CD8-positive, alpha-beta memory T cell (primary cell): Measurements from ENCODE around the gene SNAPIN. TPM values are rescaled to one million over a fixed set of nuclear protein-coding genes. Genes with fewer than 3 reads are reported as not detected.
A peak's percentile ranks its signal among the peaks of the same experiment; 100 is the strongest.
"Not testable (repeated sequence)": the region's sequence is repeated elsewhere in the genome, so short reads cannot be mapped to it uniquely, and the experiment has no call there.

Experiments used
- CTCF ChIA-PET: fragments of 350-600 bp; sonication (Branson Sonifier 250); formaldehyde crosslinking; loops from one replicate; lab custom pipeline; 2021; ENCODE audit warnings: antibody characterized with exemption; lab: Charles Lee
- POLR2A ChIA-PET: fragments of 350-600 bp; sonication (Branson Sonifier 250); formaldehyde crosslinking; loops from one replicate; lab custom pipeline; 2021; ENCODE audit warnings: antibody characterized with exemption; lab: Charles Lee
- DNase-seq, 5 donors: peaks; one replicate each; pipeline versions ENCODE4 v3.0.0 to v3.0.0-alpha.2; 2020 to 2022; ENCODE audit warnings: mixed read lengths in 1 of 5
- H3K27ac ChIP-seq: one replicate; pipeline ENCODE4 v1.7.0; 2013; ENCODE audit warnings: low read depth, mild to moderate bottlenecking, low read length, moderate library complexity
- H3K27me3 ChIP-seq: 2 replicates; pipeline ENCODE4 v1.7.0; 2013; ENCODE audit warnings: low read length, mild to moderate bottlenecking; ENCODE audit not compliant: insufficient read depth, poor library complexity, severe bottlenecking
- H3K36me3 ChIP-seq: 2 replicates; pipeline ENCODE4 v1.7.0; 2013; ENCODE audit warnings: mild to moderate bottlenecking, low read length, moderate library complexity; ENCODE audit not compliant: insufficient read depth
- H3K4me1 ChIP-seq: 2 replicates; pipeline ENCODE4 v1.7.0; 2013; ENCODE audit warnings: mild to moderate bottlenecking, low read length, moderate library complexity; ENCODE audit not compliant: insufficient read depth
- H3K4me3 ChIP-seq: 2 replicates; pipeline ENCODE4 v1.7.0; 2013; ENCODE audit warnings: mild to moderate bottlenecking, low read length
- H3K9me3 ChIP-seq: 2 replicates; pipeline ENCODE4 v1.7.0; 2013; ENCODE audit warnings: mild to moderate bottlenecking, low read length
- H3K27ac Mint-ChIP-seq, 8 donors: one replicate each; pipeline ENCODE4 v1.8.0; 2020 to 2021; ENCODE audit warnings: mixed read lengths in 8 of 8, mild to moderate bottlenecking in 6 of 8, inconsistent platforms in 3 of 8, moderate library complexity in 3 of 8
- H3K27me3 Mint-ChIP-seq, 2 donors: one replicate each; pipeline ENCODE4 v1.8.0; 2020 to 2021; ENCODE audit warnings: mixed read lengths in 2 of 2, mild to moderate bottlenecking in 1 of 2, moderate library complexity in 1 of 2
- H3K36me3 Mint-ChIP-seq, 3 donors: one replicate each; pipeline ENCODE4 v1.8.0; 2020 to 2021; ENCODE audit warnings: mixed read lengths in 3 of 3, inconsistent platforms in 1 of 3, mild to moderate bottlenecking in 1 of 3
- H3K4me1 Mint-ChIP-seq, 3 donors: one replicate each; pipeline ENCODE4 v1.8.0; 2020 to 2021; ENCODE audit warnings: mixed read lengths in 3 of 3, inconsistent platforms in 1 of 3, mild to moderate bottlenecking in 1 of 3
- H3K4me3 Mint-ChIP-seq, 7 donors: one replicate each; pipeline ENCODE4 v1.8.0; 2020 to 2021; ENCODE audit warnings: mixed read lengths in 7 of 7, mild to moderate bottlenecking in 6 of 7, moderate library complexity in 4 of 7, inconsistent platforms in 2 of 7
- H3K9me3 Mint-ChIP-seq, 5 donors: one replicate each; pipeline ENCODE4 v1.8.0; 2020 to 2022; ENCODE audit warnings: mixed read lengths in 5 of 5, mild to moderate bottlenecking in 3 of 5, moderate library complexity in 2 of 5, inconsistent platforms in 1 of 5
- polyA plus RNA-seq: library from polyadenylated mRNA; unstranded; fragments of 300-500 nt; fragmentation: Illumina TruSeq; gene quantifications from one replicate; pipeline ENCODE4 v1.2.3, GENCODE V29; 2021
- total RNA-seq, 2 experiments: library from RNA; stranded (reverse); gene quantifications; one replicate each; pipeline ENCODE4 v1.2.3, GENCODE V29; 2021

The SNAPIN gene
- total and polyA plus RNA-seq, 3 experiments from 2014 or later = 36.7 to 87.7 (median 39.0) TPM

- no peaks in the 10 kb centered on the region for H3K27me3 ChIP-seq
- H3K4me1 ChIP-seq = peaks cover 31% of the 10 kb centered on the region
- peak; percentile 89 to 98 (median 96) for DNase-seq
- peaks cover 28% of the 10 kb centered on the region for H3K36me3 ChIP-seq
- peak within 1 kb of the TSS; percentile 100 for H3K27ac ChIP-seq
- H3K4me1 Mint-ChIP-seq = peaks cover 29 to 48% (median 44%) of the 10 kb centered on the region in 3 donors
- H3K36me3 Mint-ChIP-seq = peaks cover 6 to 42% (median 6%) of the 10 kb centered on the region in 3 donors
- no peaks in the 10 kb centered on the region for H3K9me3 Mint-ChIP-seq
- H3K27me3 Mint-ChIP-seq = peaks cover 0 to 2% of the 10 kb centered on the region in 2 donors
- ChIA-PET CTCF (interaction anchor here (0.8 to 1.6 kb wide), 8 partner anchors 9 to 1175 kb away, joined by 3 to 5 read pairs (median 3); partner anchors contain the start of gene RAB13), POLR2A (interaction anchor here (0.5 to 2.2 kb wide), 20 partner anchors 9 to 586 kb away, joined by 3 to 24 read pairs (median 6); partner anchors contain the start of genes CREB3L4, ILF2, INTS3 and NPR1)
- H3K27ac Mint-ChIP-seq = peak within 1 kb of the TSS; percentile 97 to 100 (median 100)
- no peaks in the 10 kb centered on the region for H3K9me3 ChIP-seq
- H3K4me3 ChIP-seq = peak within 1 kb of the TSS; percentile 99
- H3K4me3 Mint-ChIP-seq = peak within 1 kb of the TSS; percentile 97 to 100 (median 99)
These were observed 24.5 kb upstream of the SNAPIN start, which contains the start of gene CHTOP for GRCh38 chr1:153633754-153634665. Gene CHTOP, plus strand, starts transcription at chr1:153634066. Its CDS starts 2,523 bp downstream, at chr1:153636589.

GRCh38 chr1:153635872-153636271, 22.6 kb upstream of the SNAPIN start:
- DNase-seq = no peak
- Mint-ChIP-seq H3K27ac (peak overlapping the region; percentile 63 to 100 (median 89)), H3K4me1 (peaks cover 29 to 54% (median 46%) of the 10 kb centered on the region in 3 donors), H3K9me3 (no peaks in the 10 kb centered on the region), H3K36me3 (peaks cover 6 to 56% (median 6%) of the 10 kb centered on the region in 3 donors), H3K4me3 (peak overlapping the region; percentile 97 to 100 (median 99)), H3K27me3 (peaks cover 0 to 2% of the 10 kb centered on the region in 2 donors)
- CTCF ChIA-PET = interaction anchor here (1.1 kb wide), 1 partner anchor 124 kb away, joined by 3 read pairs; no protein-coding TSS in a partner anchor
- H3K4me1 ChIP-seq = peaks cover 37% of the 10 kb centered on the region
- POLR2A ChIA-PET = no interaction called here
- no peaks in the 10 kb centered on the region for H3K9me3 ChIP-seq
- no peak overlapping the region for H3K4me3 ChIP-seq
- no peaks in the 10 kb centered on the region for H3K27me3 ChIP-seq
- H3K36me3 ChIP-seq = peaks cover 35% of the 10 kb centered on the region
- H3K27ac ChIP-seq = no peak overlapping the region

DNA sequence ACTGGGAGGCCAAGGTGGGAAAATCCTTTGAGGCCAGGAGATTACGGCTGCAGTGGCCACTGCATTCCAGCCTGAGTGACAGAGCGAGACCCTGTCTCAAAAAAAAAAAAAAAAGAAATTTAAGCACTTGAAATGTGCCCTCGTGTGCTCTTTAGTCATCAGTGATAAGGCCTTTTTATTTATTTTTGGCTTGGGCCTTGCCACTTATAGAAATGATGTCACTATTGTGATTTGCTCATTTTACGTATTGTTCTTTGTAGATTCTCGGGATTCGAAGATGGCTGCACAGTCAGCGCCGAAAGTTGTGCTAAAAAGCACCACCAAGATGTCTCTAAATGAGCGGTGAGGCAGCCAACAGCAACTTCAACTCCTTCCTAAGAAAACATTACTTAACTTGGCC, 22.2 kb upstream of the SNAPIN start:
- no peaks in the 10 kb centered on the region for H3K9me3 ChIP-seq
- Mint-ChIP-seq H3K4me3 (peak overlapping the region; percentile 11 to 100 (median 99)), H3K27me3 (peaks cover 0 to 2% of the 10 kb centered on the region in 2 donors), H3K4me1 (peaks cover 33 to 58% (median 51%) of the 10 kb centered on the region in 3 donors), H3K9me3 (no peaks in the 10 kb centered on the region), H3K27ac (peak overlapping the region in 6 of 8 donors; percentile 11 to 100 (median 78)), H3K36me3 (peaks cover 9 to 61% (median 10%) of the 10 kb centered on the region in 3 donors)
- peaks cover 40% of the 10 kb centered on the region for H3K36me3 ChIP-seq
- H3K4me3 ChIP-seq = no peak overlapping the region
- POLR2A ChIA-PET = no interaction called here
- CTCF ChIA-PET = no interaction called here
- no peaks in the 10 kb centered on the region for H3K27me3 ChIP-seq
- H3K27ac ChIP-seq = no peak overlapping the region
- peaks cover 37% of the 10 kb centered on the region for H3K4me1 ChIP-seq
- no peak for DNase-seq

GRCh38 chr1:153638261-153638660, 20.2 kb upstream of the SNAPIN start:
- H3K36me3 ChIP-seq = peaks cover 58% of the 10 kb centered on the region
- no peaks in the 10 kb centered on the region for H3K9me3 ChIP-seq
- no peak overlapping the region for H3K27ac ChIP-seq
- Mint-ChIP-seq H3K4me1 (peaks cover 40 to 72% (median 59%) of the 10 kb centered on the region in 3 donors), H3K36me3 (peaks cover 11 to 80% (median 19%) of the 10 kb centered on the region in 3 donors), H3K27me3 (peaks cover 0 to 2% of the 10 kb centered on the region in 2 donors), H3K27ac (peak overlapping the region in 2 of 8 donors; percentile 54 to 74), H3K4me3 (peak overlapping the region in 1 of 7 donors; percentile 49), H3K9me3 (no peaks in the 10 kb centered on the region)
- POLR2A ChIA-PET = interaction anchor here (0.7 kb wide), 1 partner anchor 89 kb away, joined by 3 read pairs; no protein-coding TSS in a partner anchor
- no peak for DNase-seq
- H3K4me1 ChIP-seq = peaks cover 45% of the 10 kb centered on the region
- no peaks in the 10 kb centered on the region for H3K27me3 ChIP-seq
- CTCF ChIA-PET = no interaction called here
- H3K4me3 ChIP-seq = no peak overlapping the region

GRCh38 chr1:153639280-153639679, 19.2 kb upstream of the SNAPIN start:
- H3K9me3 Mint-ChIP-seq = no peaks in the 10 kb centered on the region
- no peak for DNase-seq
- ChIA-PET CTCF (no interaction called here), POLR2A (no interaction called here)
- H3K36me3 ChIP-seq = peaks cover 66% of the 10 kb centered on the region
- peaks cover 11 to 86% (median 27%) of the 10 kb centered on the region in 3 donors for H3K36me3 Mint-ChIP-seq
- peaks cover 40 to 74% (median 63%) of the 10 kb centered on the region in 3 donors for H3K4me1 Mint-ChIP-seq
- H3K27ac Mint-ChIP-seq = peak overlapping the region in 1 of 8 donors; percentile 93
- H3K4me3 Mint-ChIP-seq = peak overlapping the region in 1 of 7 donors; percentile 51
- H3K4me1 ChIP-seq = peaks cover 48% of the 10 kb centered on the region
- H3K27ac ChIP-seq = no peak overlapping the region
- H3K27me3 Mint-ChIP-seq = no peaks in the 10 kb centered on the region
- H3K27me3 ChIP-seq = no peaks in the 10 kb centered on the region
- no peaks in the 10 kb centered on the region for H3K9me3 ChIP-seq
- H3K4me3 ChIP-seq = no peak overlapping the region

- not testable (repeated sequence) for H3K27me3 Mint-ChIP-seq, H3K9me3 ChIP-seq, H3K4me3 ChIP-seq, DNase-seq, H3K27ac ChIP-seq, H3K27me3 ChIP-seq, H3K4me3 Mint-ChIP-seq, H3K9me3 Mint-ChIP-seq
- H3K4me1 Mint-ChIP-seq = peaks cover 39 to 77% (median 68%) of the 10 kb centered on the region in 3 donors
- peak overlapping the region in 4 of 8 donors; percentile 3 to 48 (median 31) for H3K27ac Mint-ChIP-seq
- POLR2A ChIA-PET = interaction anchor here (1.3 kb wide), 1 partner anchor 9 kb away, joined by 4 read pairs; no protein-coding TSS in a partner anchor
- H3K4me1 ChIP-seq = peaks cover 47% of the 10 kb centered on the region
- H3K36me3 ChIP-seq = peaks cover 76% of the 10 kb centered on the region
- H3K36me3 Mint-ChIP-seq = peaks cover 11 to 91% (median 27%) of the 10 kb centered on the region in 3 donors
- CTCF ChIA-PET = interaction anchor here (0.6 to 1.2 kb wide), 2 partner anchors 130 to 132 kb away, joined by 3 read pairs; no protein-coding TSS in a partner anchor
These were observed 18.3 kb upstream of the SNAPIN start for GRCh38 chr1:153640213-153640612.

GRCh38 chr1:153640861-153641260, 17.6 kb upstream of the SNAPIN start:
- Mint-ChIP-seq H3K9me3 (no peaks in the 10 kb centered on the region), H3K27me3 (no peaks in the 10 kb centered on the region), H3K4me3 (no peak overlapping the region), H3K4me1 (peaks cover 43 to 77% (median 70%) of the 10 kb centered on the region in 3 donors), H3K36me3 (peaks cover 14 to 94% (median 33%) of the 10 kb centered on the region in 3 donors), H3K27ac (peak overlapping the region in 5 of 8 donors; percentile 3 to 76 (median 33))
- Histone ChIP-seq H3K27me3 (no peaks in the 10 kb centered on the region), H3K27ac (no peak overlapping the region), H3K36me3 (peaks cover 80% of the 10 kb centered on the region), H3K4me1 (peaks cover 41% of the 10 kb centered on the region), H3K9me3 (no peaks in the 10 kb centered on the region), H3K4me3 (no peak overlapping the region)
- DNase-seq = no peak
- POLR2A ChIA-PET = interaction anchor here (0.5 to 1.3 kb wide), 3 partner anchors 8 to 431 kb away, joined by 4 to 6 read pairs (median 4); no protein-coding TSS in a partner anchor
- CTCF ChIA-PET = interaction anchor here (1.2 kb wide), 1 partner anchor 133 kb away, joined by 3 read pairs; no protein-coding TSS in a partner anchor
